HG03342 (cell line): ENCODE results near the gene KCNQ5.

ENCODE experiments used
- ATAC-seq: cut with Tn5 transposase; IDR thresholded peaks from one replicate; pipeline ENCODE4 v1.9.1; 2021; ENCODE audit warnings: mild to moderate bottlenecking, moderate library complexity; ENCODE audit not compliant: unreplicated experiment

KCNQ5 gene

DNA sequence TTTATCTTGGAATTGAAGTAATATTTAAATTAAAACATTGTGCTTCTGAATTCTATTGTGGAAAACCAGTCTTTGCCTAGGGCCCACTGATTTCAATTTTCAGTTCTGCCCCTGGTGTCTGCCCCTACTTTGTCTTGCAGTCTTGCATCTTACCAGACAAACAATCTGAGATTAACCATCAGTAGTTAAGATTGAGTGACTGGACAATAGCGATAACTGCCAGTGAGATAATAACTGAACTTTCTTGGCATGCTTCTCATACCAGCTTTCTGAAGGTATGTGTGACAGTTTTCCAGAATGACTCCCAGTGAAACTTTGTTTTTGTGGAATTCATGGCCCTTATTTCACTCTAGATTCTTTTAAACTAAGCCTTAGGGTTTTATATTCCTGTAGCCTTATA lies 53.5 kb downstream of the KCNQ5 start:
- ATAC-seq = no peak

DNA sequence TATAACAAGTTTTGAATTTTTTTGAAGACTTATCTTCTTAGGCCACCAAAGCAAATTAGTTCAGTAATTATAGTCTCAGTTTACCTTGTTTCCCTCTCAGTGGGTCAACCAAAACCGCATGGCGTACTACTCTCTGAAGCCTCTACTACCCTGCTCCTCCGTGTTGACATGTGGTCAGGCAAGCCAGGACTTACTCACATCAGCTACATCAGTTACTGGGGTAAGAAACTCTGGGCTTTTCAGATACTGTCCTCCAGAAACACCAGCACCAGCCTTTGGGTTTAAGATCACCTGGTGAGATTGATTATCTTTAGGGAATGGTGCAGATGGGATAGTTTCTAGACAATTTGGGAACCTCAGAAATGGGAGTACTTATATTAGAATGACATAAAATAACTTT lies 55.1 kb downstream of the KCNQ5 start:
- ATAC-seq = no peak

DNA sequence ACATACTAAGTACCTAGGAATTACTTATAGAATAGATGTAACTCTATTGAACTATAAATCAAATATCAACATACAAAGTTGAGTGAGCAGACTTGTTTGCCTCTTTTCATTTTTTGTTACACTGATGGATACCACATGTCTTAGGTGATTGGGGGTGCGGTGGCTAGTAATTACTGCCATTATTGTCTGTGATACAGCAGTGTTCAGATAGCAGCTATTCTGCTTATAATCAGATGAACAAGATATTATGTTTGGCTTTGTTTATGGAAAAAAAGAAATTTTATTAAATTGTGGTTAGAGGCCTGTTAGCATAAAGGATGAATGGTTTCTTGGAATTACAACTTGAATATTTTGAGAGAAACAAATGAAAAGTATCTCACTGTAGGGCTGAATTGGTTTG lies 55.9 kb downstream of the KCNQ5 start:
- ATAC-seq = no peak

DNA sequence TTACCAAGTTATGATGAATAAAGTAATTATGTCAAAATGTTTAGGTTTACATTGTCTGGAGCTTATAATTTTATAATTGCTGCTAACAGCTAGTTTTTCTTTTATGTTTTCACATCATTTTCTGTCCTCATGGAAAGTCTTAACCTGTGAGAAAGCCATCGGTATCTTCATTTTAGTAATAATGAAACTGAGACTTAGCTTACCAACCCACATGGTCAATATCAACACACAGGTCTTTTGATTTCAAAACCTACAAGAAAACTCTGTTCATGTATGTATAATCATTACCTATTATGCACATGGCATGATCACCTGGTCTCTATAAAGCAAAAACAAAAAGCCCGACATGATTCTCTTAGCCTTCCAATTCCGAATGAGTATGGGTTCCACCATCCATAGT lies 61.9 kb downstream of the KCNQ5 start:
- ATAC-seq = peak; percentile 91

DNA sequence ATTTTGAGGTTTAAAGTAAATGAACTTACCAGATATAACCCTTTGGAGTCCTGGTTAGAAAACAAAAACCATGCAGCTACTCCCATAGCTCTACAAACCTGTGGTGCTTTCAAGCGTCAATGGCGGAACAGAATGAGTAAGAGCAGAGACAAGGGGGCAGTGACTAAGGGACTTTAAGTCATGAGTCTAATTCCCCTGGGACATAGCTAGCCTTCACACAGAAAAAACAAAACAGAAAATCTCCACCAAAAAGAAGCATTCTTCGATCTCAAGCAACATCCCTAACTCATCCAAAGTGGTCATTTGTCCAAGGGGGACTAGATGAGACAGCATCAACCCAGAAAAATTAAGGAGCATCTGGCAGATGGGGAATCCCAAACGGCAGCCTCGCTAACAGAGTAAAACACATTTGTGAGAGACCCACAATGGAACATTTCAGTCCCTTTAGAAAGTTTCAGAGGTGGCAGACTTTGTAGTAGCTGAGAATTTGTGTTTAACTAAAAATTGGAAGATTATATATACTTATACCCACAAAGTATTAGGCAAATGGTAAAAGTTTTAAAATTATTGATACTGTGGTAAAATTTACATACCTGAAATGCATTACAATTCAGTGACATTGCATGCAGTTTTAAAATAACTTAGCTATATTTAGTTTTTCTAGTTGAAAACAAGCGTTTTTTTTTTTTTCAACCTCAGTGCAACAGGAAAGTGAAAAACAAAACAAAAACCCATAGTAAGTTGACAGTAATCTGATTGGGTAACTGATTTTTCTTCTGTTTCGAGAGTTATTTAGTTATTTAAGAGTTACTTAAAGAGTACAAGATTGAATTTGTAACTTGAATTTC lies 67.5 kb downstream of the KCNQ5 start:
- peak; percentile 89 for ATAC-seq

DNA sequence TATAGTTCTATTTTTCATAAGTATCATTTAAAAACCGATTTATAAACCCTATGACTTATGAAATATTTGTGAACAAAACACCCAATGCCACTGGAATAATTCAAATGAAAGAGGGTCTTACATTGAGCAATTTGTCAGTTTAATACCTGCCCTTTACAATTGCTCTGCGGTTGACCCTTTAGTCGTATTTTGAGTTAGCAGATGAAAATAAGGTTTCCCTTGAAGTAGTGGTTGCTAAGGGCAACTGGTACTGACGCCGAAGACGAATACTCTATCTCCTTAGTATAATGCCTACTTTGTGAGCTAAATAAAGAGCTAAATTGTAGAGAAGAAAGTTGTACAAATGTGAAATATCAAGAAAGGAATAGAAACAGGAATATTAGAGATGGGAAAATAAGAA lies 69.4 kb downstream of the KCNQ5 start:
- ATAC-seq = no peak

DNA sequence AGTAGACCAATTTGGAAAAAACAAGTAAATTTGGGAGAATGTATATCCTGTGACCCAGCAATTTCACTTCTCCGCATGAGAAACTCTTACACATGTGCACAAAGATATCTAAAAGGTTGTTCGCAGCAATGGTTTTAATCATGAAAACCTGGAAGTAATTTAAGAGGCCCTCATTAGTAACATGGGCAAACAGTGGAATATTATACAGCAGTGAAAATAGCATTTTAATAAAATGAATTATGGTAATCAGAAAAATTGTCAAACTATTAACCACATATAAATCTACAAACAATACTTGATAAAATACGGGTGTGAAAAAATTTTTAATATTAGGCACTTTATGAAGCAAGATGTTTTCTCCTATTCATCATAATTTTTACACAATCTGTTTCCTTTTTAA lies 74.2 kb downstream of the KCNQ5 start:
- ATAC-seq = no peak

DNA sequence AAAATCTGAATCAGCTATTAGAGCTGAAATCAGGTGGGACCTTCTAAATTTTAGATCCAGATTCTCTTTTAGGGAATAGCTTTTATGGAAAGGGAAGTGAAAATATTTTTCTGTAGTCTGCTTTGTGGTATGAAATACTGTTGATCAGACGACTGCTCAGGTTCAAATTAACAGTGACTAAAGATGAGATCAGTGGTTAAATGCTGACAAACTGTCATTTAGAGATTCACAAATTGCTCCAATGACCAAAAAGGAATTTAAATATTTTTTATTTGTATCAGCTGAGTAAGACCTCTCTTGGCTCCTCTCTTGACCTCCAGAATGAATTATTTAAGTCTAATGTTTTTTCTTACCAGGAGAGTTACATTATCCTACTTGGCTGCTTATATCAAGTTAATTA lies 77.3 kb downstream of the KCNQ5 start:
- ATAC-seq = no peak

DNA sequence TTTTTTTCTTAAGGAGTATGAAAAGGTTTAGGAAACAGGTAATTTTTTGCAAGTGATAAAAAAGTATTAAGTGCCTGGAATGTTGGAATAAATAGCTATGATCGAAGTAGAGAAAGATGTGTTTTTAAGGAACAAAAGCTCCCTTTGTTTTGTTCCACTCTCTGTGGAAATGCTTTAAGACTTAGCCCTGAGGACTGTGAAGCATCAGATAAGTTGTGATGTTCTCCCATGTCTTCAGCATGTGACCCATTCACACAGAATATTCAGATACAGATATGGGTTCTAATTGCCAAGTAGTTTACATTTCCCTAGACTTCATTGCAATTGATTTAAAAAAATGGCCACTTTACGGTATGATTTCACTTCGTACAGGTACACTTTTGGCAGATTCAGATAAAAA lies 80.6 kb downstream of the KCNQ5 start:
- no peak for ATAC-seq

DNA sequence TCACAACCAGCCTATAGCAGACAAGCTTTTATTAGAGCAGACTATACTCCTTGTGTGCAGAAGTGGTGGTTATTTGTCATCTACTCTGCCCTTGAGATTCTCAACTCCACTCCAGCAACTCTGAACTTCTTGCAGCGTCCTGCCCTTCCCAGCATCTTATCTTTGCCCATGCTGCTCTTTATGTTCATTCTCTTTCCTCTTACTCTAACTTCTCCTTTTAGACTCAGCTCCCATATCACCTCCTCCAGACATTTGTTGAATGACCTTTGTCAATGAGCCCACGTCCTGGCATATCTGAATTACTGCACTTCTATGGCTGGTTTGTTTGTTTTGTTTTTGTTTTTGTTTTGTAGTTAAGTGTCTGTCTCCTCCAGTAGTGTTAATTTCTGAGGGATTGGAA lies 81.2 kb downstream of the KCNQ5 start:
- ATAC-seq = no peak

DNA sequence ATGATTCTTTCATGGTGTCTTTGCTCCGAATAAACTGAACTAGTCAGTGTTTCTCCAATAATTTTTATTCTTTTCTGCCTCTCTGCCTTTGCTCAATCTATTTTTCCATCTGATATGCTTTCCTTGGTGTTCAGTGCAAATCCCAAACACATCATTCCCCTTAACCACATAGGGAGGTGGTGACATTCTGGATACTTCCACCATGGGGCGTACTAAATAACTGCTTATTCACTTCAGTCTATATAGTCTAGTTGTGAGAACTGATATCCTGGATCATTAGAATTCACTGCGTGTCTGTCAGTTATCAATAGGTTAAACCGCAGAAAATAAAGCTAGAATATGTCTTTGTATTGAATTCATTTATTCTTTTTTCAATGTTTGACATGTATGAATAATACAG lies 83.1 kb downstream of the KCNQ5 start:
- no peak for ATAC-seq

DNA sequence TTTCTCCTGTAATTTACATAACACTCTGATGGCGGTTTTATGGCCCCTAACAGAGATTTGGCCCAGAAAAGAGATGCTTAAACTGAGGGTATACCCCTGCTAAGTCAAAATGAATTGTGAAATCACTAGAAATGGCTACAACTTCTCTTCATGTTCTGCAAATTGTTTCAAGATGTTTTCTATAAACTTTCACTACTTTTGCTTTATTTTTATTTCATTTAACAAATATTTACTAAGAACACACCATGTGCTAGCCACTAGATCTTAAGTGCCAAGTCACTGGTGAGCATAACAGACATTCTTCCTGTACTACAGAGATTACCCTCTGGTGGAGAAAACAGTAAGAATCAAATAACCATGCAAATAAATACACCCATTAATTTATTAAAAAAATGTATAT lies 87.6 kb downstream of the KCNQ5 start:
- no peak for ATAC-seq

DNA sequence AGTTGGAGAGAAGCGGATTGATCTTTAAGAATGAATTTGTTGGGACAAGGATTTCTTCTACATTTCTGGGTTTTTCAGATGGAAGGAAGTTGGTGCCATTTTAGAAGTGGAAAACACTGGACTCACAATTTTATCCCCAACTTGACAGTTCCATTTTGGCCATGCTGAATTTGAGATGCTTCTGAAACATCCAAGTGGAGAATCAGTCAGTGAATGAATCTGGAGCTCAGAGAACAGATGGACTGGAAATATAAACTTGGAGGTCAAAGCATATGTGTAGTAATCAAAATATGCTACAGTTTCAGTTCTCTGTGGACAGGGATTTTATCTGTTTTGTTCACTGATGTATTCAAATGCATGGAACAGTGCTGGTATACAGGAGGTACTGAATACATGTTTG lies 89.9 kb downstream of the KCNQ5 start:
- no peak for ATAC-seq

DNA sequence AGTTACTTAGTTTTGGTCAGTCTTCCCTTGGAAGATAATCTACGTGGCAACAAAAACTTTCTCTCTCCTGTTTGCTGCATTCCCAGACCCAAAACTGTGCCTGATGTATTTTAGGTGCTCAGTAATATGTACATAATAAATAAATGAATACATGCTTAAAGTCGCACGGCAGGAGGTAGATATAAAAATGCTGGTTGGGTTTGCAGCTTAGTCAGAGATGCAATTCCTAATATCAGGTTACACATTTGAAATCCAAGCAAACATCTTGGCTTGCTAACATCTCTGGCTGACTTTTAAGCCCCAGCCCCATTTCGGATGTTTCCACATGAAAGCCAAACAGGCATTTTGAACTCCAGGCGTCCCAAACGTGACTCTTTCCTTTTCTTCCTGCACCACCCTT lies 91.0 kb downstream of the KCNQ5 start:
- ATAC-seq = no peak

DNA sequence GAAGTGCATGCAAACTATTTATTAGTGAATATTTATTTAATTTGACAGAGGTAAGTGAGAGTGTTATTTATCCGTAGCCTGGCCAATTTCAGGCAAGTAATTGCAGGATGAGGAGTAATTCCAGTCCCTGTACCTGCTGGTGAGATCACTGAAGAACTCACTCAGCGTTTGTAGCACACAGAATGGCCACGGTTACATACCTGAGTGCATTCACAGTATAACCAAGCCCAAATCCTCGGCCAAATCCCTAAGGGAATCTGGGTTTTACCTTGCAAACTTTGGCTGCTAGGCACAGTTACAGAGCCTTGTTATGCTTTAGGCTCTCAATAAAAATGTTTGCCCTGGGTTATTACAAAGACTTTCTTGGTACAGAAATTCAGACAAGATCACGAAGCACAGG lies 93.3 kb downstream of the KCNQ5 start:
- ATAC-seq = no peak

DNA sequence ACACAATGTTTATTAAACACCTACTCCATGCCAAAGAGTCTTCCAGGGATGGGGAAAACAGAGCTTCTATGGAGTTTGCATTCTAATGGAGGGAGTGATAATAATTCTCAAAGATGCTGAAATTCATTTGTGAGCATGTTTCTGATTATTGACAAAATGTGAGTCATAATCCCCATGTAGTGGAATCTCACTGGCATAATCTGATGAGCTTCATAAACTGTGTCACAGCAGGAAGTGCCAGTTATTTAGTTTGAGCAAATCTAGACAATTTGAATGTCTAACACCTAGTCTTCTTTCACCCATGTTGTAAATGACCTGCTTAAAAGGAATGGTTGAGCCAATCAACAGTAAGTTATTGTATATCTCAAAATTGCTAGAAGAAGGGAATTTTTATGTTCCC lies 95.1 kb downstream of the KCNQ5 start:
- ATAC-seq = no peak

DNA sequence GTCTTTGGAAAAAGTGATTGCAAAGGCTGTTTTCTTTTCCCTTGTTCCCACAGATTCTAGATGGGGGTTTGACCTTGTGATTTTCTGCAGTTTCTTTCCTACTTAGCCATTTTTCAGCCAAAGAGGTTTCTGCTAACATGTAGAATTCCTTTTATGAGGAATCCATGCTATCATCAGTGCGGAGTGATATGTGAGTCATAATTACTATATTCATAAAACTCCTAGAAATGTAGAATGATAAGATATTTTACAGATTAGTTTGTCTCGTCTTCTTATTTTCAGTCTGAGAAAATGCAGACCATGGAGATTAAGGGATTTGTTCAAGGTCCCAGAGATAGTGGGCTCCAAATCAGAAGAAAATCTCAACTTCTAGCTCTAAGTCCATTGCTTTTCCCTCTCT lies 98.6 kb downstream of the KCNQ5 start:
- ATAC-seq = no peak

DNA sequence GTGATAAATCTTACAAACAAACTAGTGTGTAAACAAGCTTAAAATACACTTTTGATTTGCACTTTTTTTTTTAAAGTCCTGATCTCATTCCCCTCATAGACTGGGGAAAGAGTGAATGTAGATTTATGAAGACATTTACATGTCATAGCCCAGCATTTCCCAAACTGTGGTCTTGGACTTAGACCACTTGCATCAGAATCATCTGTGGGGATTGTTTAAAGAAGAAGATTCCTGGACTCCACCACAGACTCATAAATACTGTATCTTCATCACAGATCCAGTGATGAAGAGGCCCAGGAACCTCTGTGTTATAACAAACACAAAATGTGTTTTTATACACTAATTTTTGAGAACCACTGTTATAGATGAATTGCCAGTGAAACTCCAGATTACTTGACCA lies 99.5 kb downstream of the KCNQ5 start:
- ATAC-seq = no peak

DNA sequence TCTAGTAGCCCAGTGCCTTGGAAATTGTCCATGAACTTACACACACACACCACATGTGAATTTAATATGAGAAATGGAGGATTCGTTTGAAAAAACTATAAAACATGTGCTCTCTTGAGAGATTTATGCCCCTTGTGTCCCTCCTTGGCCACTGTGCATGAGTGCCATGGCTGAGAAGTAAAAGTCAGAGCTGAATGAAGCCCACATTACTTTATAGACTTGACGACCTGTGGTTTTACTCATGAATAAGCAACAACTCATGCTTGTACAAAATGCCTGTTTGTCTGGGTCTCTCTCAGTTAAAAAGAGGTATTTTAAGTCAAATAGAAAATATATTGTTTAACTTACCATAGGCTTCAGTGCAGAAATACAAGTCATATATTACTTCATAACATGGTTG lies 102.7 kb downstream of the KCNQ5 start:
- ATAC-seq = peak; percentile 93

DNA sequence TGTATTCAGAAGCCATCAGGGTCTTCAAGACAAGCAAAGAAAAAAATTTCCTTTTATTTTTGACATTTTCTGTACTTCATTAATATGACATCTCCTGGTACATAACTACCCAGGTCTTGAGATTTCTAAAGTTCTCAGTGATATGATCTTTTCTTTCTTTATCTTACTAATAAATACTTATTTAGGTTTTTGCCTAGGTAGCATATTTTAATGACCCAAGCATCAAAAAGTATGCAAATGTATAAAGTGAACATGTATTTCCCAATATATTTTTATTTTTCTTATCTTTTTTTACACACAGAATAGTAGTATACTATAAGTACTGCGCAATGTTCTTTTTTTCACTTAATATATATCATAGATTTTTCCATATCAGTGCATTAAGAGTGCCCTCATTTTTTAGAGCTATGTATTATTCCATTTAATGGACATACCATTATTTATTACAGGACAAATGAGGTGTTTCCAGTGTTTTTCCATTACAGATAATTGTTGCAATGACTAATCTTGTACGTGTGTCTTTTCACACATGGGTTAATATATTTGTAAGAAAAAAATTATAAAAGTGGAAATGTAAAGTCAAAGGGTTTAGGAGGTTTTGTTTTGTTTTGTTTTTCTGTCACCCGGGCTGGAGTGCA lies 107.0 kb downstream of the KCNQ5 start:
- ATAC-seq = no peak

DNA sequence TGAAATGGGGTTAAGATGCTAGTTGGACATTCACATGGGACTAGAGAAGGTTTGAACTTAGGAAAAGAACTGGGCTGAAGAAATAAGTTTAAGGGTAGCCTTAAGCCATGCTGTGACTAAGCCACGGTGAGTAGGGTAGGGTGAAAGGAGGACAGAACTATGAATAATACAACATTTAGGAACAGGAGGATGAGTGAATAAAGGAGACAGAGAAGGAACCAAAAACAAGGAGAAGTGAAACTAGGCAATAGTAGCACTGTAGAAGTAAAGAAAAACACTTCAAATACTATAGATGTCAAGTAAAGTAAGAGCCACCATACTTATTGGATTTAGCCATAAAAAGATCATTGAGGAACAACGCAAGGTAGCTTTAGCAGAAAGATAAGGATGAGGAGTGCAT lies 111.2 kb downstream of the KCNQ5 start:
- no peak for ATAC-seq

DNA sequence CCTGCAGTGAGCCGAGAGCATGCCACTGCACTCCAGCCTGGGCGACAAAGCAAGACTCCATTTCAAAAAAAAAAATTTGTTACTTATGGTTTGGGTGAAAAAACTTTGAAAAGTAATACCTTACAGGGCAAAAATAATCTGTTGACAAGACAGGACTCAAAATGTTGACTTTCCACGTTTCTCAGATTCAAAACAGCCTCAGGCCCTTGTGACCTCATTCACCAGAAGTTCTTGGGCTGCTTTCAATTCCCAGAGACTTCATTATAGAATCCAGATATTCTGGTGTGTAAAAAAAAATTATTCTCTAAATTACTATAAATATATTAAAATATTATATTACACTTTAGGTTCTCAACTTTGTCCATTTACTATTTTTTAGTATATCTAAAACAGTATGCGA lies 116.2 kb downstream of the KCNQ5 start:
- no peak for ATAC-seq

DNA sequence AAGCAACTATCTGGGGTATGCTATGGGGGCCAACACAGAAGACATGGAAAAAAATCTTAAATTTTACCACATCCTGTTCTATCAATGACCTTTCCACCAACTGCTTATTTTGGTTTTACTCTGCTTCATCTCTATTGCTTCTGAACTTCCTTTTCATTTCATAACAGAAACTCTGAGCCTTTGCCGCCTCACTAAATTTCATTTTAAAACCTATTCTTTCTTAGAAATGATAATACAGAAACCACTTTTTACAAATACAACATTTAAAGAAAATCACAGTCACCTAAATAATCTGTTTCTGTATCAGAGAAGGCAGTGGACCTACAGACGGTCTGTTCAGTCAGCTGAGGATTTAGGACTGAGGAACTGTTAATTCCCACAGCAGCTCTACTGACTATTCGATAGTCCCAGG lies 117.5 kb downstream of the KCNQ5 start:
- ATAC-seq = peak; percentile 58
